A673 (cell line): ENCODE results near the gene DNAH3.
A peak's percentile ranks its signal among the peaks of the same experiment; 100 is the strongest.

Experiments
- CTCF ChIP-seq: fragments of 300-800, 200-600 bp; sonication (generic); conservative IDR thresholded peaks from 2 replicates; pipeline ENCODE4 v1.5.1; 2017; ENCODE audit warnings: low read depth, mild to moderate bottlenecking, antibody characterized with exemption, low read length, moderate library complexity, mixed read lengths
- EZH2 ChIP-seq: fragments of 200-600 bp; sonication (generic); IDR thresholded peaks from 2 replicates; pipeline ENCODE4 v1.6.1; 2017; ENCODE audit warnings: borderline replicate concordance, low read depth, mild to moderate bottlenecking, mixed read lengths, antibody characterized with exemption, low read length; ENCODE audit not compliant: poor library complexity, severe bottlenecking

GRCh38 chr16:21001262-21001661 lies 149.4 kb downstream of the DNAH3 start:
- TF ChIP-seq CTCF (peak; percentile 79), EZH2 (no peak)
